Tibial nerve (tissue), 4 donors: ENCODE results near the gene LHFPL2. TPM values are rescaled to one million over a fixed set of nuclear protein-coding genes. Genes with fewer than 3 reads are reported as not detected.

Source experiments
- DNase-seq, 2 donors: peaks; one replicate each; pipeline ENCODE4 v3.0.0-alpha.2; 2019; ENCODE audit warnings: low spot score in 2 of 2
- H3K27ac ChIP-seq, 4 donors: fragments of 200-600 bp; sonication (generic) in 3 of 4; one replicate each; pipeline ENCODE4 v1.5.1; 2017 to 2019; ENCODE audit warnings: mild to moderate bottlenecking in 1 of 4
- H3K27me3 ChIP-seq, 2 donors: fragments of 200-600 bp; sonication (generic) in 1 of 2; one replicate each; pipeline versions ENCODE4 v1.5.1 to v1.6.0; 2017 to 2019
- H3K36me3 ChIP-seq, 3 donors: fragments of 200-600 bp; sonication (generic); one replicate each; pipeline ENCODE4 v1.5.1; 2018 to 2019
- H3K4me1 ChIP-seq, 4 donors: fragments of 200-600 bp; sonication (generic) in 3 of 4; one replicate each; pipeline ENCODE4 v1.5.1; 2017 to 2019
- H3K4me3 ChIP-seq, 4 donors: fragments of 200-600 bp; sonication (generic) in 3 of 4; one replicate each; pipeline ENCODE4 v1.5.1; 2017 to 2019; ENCODE audit warnings: mild to moderate bottlenecking in 1 of 4, moderate library complexity in 1 of 4
- H3K9me3 ChIP-seq, 4 donors: fragments of 200-600 bp; sonication (generic) in 3 of 4; one replicate each; pipeline ENCODE4 v1.5.1; 2017 to 2019
- EP300 ChIP-seq, 2 donors: sonication (generic); formaldehyde crosslinking; IDR thresholded peaks; one replicate each; pipeline ENCODE4 v1.6.1; 2017; ENCODE audit warnings: antibody characterized with exemption in 2 of 2, mild to moderate bottlenecking in 1 of 2
- POLR2A ChIP-seq, 2 donors: fragments of 450-650 bp; IDR thresholded peaks; one replicate each; pipeline ENCODE4 v1.6.1; 2017; ENCODE audit warnings: antibody characterized with exemption in 2 of 2, mild to moderate bottlenecking in 2 of 2, moderate library complexity in 2 of 2
- WGBS, 2 donors: methylation state at CpG; one replicate each; pipeline ENCODE4 v1.1.5; 2018; 5-methylcytosine and 5-hydroxymethylcytosine counted together
- total RNA-seq, 4 donors: library from RNA; depleted of rRNA; stranded (reverse); fragments of >200 nt; gene quantifications; one replicate each; pipeline ENCODE4 v1.1.0, GENCODE V29; 2016
- TF ChIP-seq, protein P1 (sequence below), 5 experiments: fragments of 200-600 bp in 3 of 5; fragments of 450-650 bp in 2 of 5; sonication (generic) in 3 of 5; IDR thresholded peaks; one replicate each; pipeline ENCODE4 v1.5.1; 2016 to 2019; ENCODE audit warnings: antibody characterized with exemption in 5 of 5, mild to moderate bottlenecking in 3 of 5, moderate library complexity in 2 of 5

LHFPL2 gene
- total RNA-seq, 4 donors from 2014 or later: 19.7 to 48.9 (median 27.4) TPM

DNA sequence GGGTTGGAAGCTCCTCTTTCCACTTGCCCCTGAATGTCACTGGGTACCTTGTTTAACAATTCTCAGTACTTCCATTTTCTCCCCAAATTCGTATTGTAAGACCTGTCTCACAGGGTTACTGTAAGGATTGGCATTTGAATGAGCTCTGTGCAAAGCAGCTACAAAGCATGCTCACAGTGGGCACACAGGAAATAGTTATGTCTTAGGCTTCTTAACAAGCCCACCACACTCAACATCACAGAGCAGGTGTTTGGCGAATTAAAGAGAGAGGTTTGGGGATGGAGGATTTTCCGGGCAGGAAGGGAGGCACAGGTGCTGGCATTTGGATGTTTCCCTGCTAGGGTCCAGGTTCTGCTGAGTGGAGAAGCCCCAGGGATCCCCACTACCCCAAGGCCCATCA is 17.0 kb upstream of the LHFPL2 start:
- WGBS, 2 donors: 94 to 95% methylated on average over 3 of the region's 3 CpGs
- Histone ChIP-seq H3K9me3 (no peaks in the 10 kb centered on the region), H3K27me3 (no peaks in the 10 kb centered on the region), H3K4me3 (no peak overlapping the region), H3K4me1 (no peaks in the 10 kb centered on the region), H3K27ac (no peak overlapping the region), H3K36me3 (no peaks in the 10 kb centered on the region)
- TF ChIP-seq POLR2A (IDR thresholded peaks at IDR 0.05) (no peak), EP300 (IDR thresholded peaks at IDR 0.05) (no peak)
- TF ChIP-seq, protein P1, sequence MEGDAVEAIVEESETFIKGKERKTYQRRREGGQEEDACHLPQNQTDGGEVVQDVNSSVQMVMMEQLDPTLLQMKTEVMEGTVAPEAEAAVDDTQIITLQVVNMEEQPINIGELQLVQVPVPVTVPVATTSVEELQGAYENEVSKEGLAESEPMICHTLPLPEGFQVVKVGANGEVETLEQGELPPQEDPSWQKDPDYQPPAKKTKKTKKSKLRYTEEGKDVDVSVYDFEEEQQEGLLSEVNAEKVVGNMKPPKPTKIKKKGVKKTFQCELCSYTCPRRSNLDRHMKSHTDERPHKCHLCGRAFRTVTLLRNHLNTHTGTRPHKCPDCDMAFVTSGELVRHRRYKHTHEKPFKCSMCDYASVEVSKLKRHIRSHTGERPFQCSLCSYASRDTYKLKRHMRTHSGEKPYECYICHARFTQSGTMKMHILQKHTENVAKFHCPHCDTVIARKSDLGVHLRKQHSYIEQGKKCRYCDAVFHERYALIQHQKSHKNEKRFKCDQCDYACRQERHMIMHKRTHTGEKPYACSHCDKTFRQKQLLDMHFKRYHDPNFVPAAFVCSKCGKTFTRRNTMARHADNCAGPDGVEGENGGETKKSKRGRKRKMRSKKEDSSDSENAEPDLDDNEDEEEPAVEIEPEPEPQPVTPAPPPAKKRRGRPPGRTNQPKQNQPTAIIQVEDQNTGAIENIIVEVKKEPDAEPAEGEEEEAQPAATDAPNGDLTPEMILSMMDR (IDR thresholded peaks at IDR 0.05): no peak
- DNase-seq: no peak

GRCh38 chr5:78662323-78662722 is 13.8 kb upstream of the LHFPL2 start:
- no peak for DNase-seq
- no peak for TF ChIP-seq POLR2A (IDR thresholded peaks at IDR 0.05)
- no peak for TF ChIP-seq EP300 (IDR thresholded peaks at IDR 0.05)
- TF ChIP-seq, protein P1 (IDR thresholded peaks at IDR 0.05): no peak
- Histone ChIP-seq H3K4me3 (no peak overlapping the region), H3K27me3 (no peaks in the 10 kb centered on the region), H3K9me3 (no peaks in the 10 kb centered on the region), H3K27ac (no peak overlapping the region), H3K4me1 (peaks cover 0 to 13% (median 3%) of the 10 kb centered on the region in 4 donors), H3K36me3 (no peaks in the 10 kb centered on the region)
- 91% methylated on average over 1 of the region's 1 CpG for WGBS, 2 donors

GRCh38 chr5:78661691-78662090 is 13.1 kb upstream of the LHFPL2 start:
- no peaks in the 10 kb centered on the region for H3K9me3 ChIP-seq
- no peak overlapping the region for H3K27ac ChIP-seq
- H3K4me1 ChIP-seq: peaks cover 0 to 13% (median 3%) of the 10 kb centered on the region in 4 donors
- WGBS, 2 donors: 84 to 96% methylated on average over 1 of the region's 1 CpG
- no peak for TF ChIP-seq EP300 (IDR thresholded peaks at IDR 0.05)
- TF ChIP-seq POLR2A (IDR thresholded peaks at IDR 0.05): no peak
- TF ChIP-seq, protein P1 (IDR thresholded peaks at IDR 0.05): no peak
- no peaks in the 10 kb centered on the region for H3K36me3 ChIP-seq
- H3K27me3 ChIP-seq: no peaks in the 10 kb centered on the region
- H3K4me3 ChIP-seq: no peak overlapping the region
- DNase-seq: no peak

GRCh38 chr5:78661044-78661443 is 12.5 kb upstream of the LHFPL2 start:
- TF ChIP-seq POLR2A (IDR thresholded peaks at IDR 0.05) (no peak), EP300 (IDR thresholded peaks at IDR 0.05) (no peak)
- TF ChIP-seq, protein P1 (IDR thresholded peaks at IDR 0.05): no peak
- Histone ChIP-seq H3K9me3 (no peaks in the 10 kb centered on the region), H3K4me3 (no peak overlapping the region), H3K4me1 (peaks cover 0 to 13% (median 3%) of the 10 kb centered on the region in 4 donors), H3K36me3 (no peaks in the 10 kb centered on the region), H3K27ac (no peak overlapping the region), H3K27me3 (no peaks in the 10 kb centered on the region)
- DNase-seq: no peak
- 92 to 96% methylated on average over 1 of the region's 1 CpG for WGBS, 2 donors

DNA sequence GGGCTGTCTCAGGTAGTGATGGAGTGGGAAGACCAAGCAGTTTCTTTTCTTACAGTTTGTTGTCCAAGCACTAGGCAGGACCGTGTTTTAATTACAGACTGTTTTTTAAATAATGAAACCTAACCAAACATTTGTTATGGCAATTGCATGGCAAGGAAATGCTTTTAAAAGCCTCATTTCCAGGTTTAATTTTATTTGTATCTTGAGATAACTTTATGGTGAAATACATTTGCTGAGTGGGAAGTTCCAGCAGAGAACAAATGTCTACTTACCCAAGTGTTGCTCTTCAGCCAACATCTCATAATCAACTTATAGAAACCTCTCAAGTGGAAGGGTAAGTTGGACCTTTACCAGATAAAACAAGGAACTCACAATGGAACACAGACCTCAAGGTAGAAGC is 11.8 kb upstream of the LHFPL2 start:
- Histone ChIP-seq H3K4me3 (no peak overlapping the region), H3K36me3 (no peaks in the 10 kb centered on the region), H3K27me3 (no peaks in the 10 kb centered on the region), H3K27ac (no peak overlapping the region), H3K4me1 (peaks cover 0 to 13% (median 3%) of the 10 kb centered on the region in 4 donors), H3K9me3 (no peaks in the 10 kb centered on the region)
- DNase-seq: no peak
- 57 to 70% methylated on average over 1 of the region's 1 CpG for WGBS, 2 donors
- TF ChIP-seq POLR2A (IDR thresholded peaks at IDR 0.05) (no peak), EP300 (IDR thresholded peaks at IDR 0.05) (no peak)
- TF ChIP-seq, protein P1 (IDR thresholded peaks at IDR 0.05): no peak
